CD14-positive monocyte (primary cell): ENCODE measurements around the gene AFG3L2. TPM values are rescaled to one million over a fixed set of nuclear protein-coding genes. Genes with fewer than 3 reads are reported as not detected.

ENCODE experiments used
- DNase-seq, 3 donors: peaks; one replicate each; pipeline ENCODE4 v3.0.0-alpha.2; 2011 to 2022
- H2AFZ ChIP-seq: 2 replicates; pipeline ENCODE4 v1.6.0; 2012; ENCODE audit warnings: mild to moderate bottlenecking, low read depth, low read length, inconsistent platforms; ENCODE audit not compliant: insufficient read depth, poor library complexity, severe bottlenecking
- H3K27ac ChIP-seq, 2 donors: 1 replicate in 1 of 2; 2 replicates in 1 of 2; pipeline ENCODE4 v1.5.1; 2012 to 2013; ENCODE audit warnings: low read length in 2 of 2, control low read depth in 1 of 2, inconsistent platforms in 1 of 2, low read depth in 1 of 2, mild to moderate bottlenecking in 1 of 2
- H3K27me3 ChIP-seq, 2 donors: one replicate each; pipeline versions ENCODE4 v1.6.0 to v1.6.1; 2011 to 2013; ENCODE audit warnings: low read length in 2 of 2; ENCODE audit not compliant: control insufficient read depth in 2 of 2, insufficient read depth in 2 of 2
- H3K36me3 ChIP-seq, 2 donors: replicated peaks in 1 of 2; 1 replicate in 1 of 2; 2 replicates in 1 of 2; pipeline versions ENCODE4 v1.5.1 to v1.6.1; 2012 to 2013; ENCODE audit warnings: low read length in 2 of 2, control low read depth in 1 of 2, inconsistent platforms in 1 of 2, mild to moderate bottlenecking in 1 of 2; ENCODE audit not compliant: insufficient read depth in 2 of 2, control insufficient read depth in 1 of 2
- H3K4me1 ChIP-seq, 2 donors: 1 replicate in 1 of 2; 2 replicates in 1 of 2; pipeline versions ENCODE4 v1.5.1 to v1.6.1; 2012 to 2013; ENCODE audit warnings: low read length in 2 of 2, control low read depth in 1 of 2, inconsistent platforms in 1 of 2, mild to moderate bottlenecking in 1 of 2, moderate library complexity in 1 of 2; ENCODE audit not compliant: insufficient read depth in 2 of 2, control insufficient read depth in 1 of 2
- H3K4me2 ChIP-seq: replicated peaks from 2 replicates; pipeline ENCODE3; 2012; ENCODE audit warnings: low read length, moderate library complexity, mild to moderate bottlenecking; ENCODE audit not compliant: poor library complexity, severe bottlenecking; ENCODE audit errors: extremely low read depth
- H3K4me3 ChIP-seq, 3 experiments: fragments of 200-600 bp in 1 of 3; sonication (generic) in 1 of 3; replicated peaks in 1 of 3; 1 replicate in 2 of 3; 2 replicates in 1 of 3; pipeline ENCODE4 v1.5.1; 2011 to 2013; ENCODE audit warnings: low read length in 3 of 3, mild to moderate bottlenecking in 3 of 3, control low read depth in 2 of 3, low read depth in 2 of 3, inconsistent platforms in 1 of 3, moderate library complexity in 1 of 3
- H3K79me2 ChIP-seq: 2 replicates; pipeline ENCODE4 v1.6.0; 2012; ENCODE audit warnings: mild to moderate bottlenecking, control low read depth, inconsistent platforms, low read length, moderate library complexity; ENCODE audit not compliant: insufficient read depth
- H3K9ac ChIP-seq: 2 replicates; pipeline ENCODE4 v1.6.0; 2017; ENCODE audit warnings: low read length, mild to moderate bottlenecking; ENCODE audit not compliant: insufficient read depth, poor library complexity, severe bottlenecking
- H3K9me3 ChIP-seq, 2 donors: replicated peaks in 1 of 2; 1 replicate in 1 of 2; 2 replicates in 1 of 2; pipeline versions ENCODE4 v1.5.1 to v1.6.1; 2012 to 2013; ENCODE audit warnings: low read length in 2 of 2, control low read depth in 1 of 2; ENCODE audit not compliant: control insufficient read depth in 1 of 2, insufficient read depth in 1 of 2
- H4K20me1 ChIP-seq: 2 replicates; pipeline ENCODE4 v1.6.0; 2012; ENCODE audit warnings: mild to moderate bottlenecking, low read length, control low read depth, moderate library complexity; ENCODE audit not compliant: insufficient read depth
- H3K27ac Mint-ChIP-seq, 7 donors: one replicate each; pipeline ENCODE4 v1.8.0; 2020; ENCODE audit warnings: mild to moderate bottlenecking in 7 of 7, mixed read lengths in 7 of 7, moderate library complexity in 6 of 7, inconsistent platforms in 2 of 7
- H3K27me3 Mint-ChIP-seq, 3 donors: one replicate each; pipeline ENCODE4 v1.8.0; 2021 to 2022; ENCODE audit warnings: low read depth in 3 of 3, mild to moderate bottlenecking in 3 of 3, mixed read lengths in 3 of 3, moderate library complexity in 3 of 3, inconsistent platforms in 1 of 3
- H3K36me3 Mint-ChIP-seq, 2 donors: one replicate each; pipeline ENCODE4 v1.8.0; 2020; ENCODE audit warnings: mixed read lengths in 2 of 2, inconsistent platforms in 1 of 2, mild to moderate bottlenecking in 1 of 2
- H3K4me1 Mint-ChIP-seq: one replicate; pipeline ENCODE4 v1.8.0; 2020; ENCODE audit warnings: mild to moderate bottlenecking, mixed read lengths
- H3K4me3 Mint-ChIP-seq, 2 donors: one replicate each; pipeline ENCODE4 v1.8.0; 2020; ENCODE audit warnings: mild to moderate bottlenecking in 2 of 2, mixed read lengths in 2 of 2, moderate library complexity in 1 of 2
- H3K9me3 Mint-ChIP-seq, 7 donors: one replicate each; pipeline ENCODE4 v1.8.0; 2020 to 2022; ENCODE audit warnings: mixed read lengths in 7 of 7, mild to moderate bottlenecking in 6 of 7, moderate library complexity in 6 of 7, inconsistent platforms in 2 of 7
- WGBS: methylation state at CpG from one replicate; pipeline ENCODE4 v1.1.5; 2013; ENCODE audit warnings: missing lambda C conversion rate; ENCODE audit not compliant: insufficient coverage; 5-methylcytosine and 5-hydroxymethylcytosine counted together
- intact Hi-C, 2 donors: fragments of 100-400 bp; cut with micrococcal nuclease; formaldehyde crosslinking; loops; one replicate each; pipeline versions ENCODE4 v1.15.0 to v1.15.1; 2023
- polyA plus RNA-seq, 3 donors: library from polyadenylated mRNA; depleted of rRNA in 1 of 3; unstranded in 2 of 3; stranded (reverse) in 1 of 3; fragments of 300-500 nt in 2 of 3; fragments of >200 nt in 1 of 3; fragmentation: Illumina TruSeq in 2 of 3; gene quantifications; 1 replicate in 2 of 3; 2 replicates in 1 of 3; pipeline ENCODE4 v1.2.3, GENCODE V29; 2012 to 2021
- TF ChIP-seq, protein P1 (sequence below): fragments of 200-600 bp; IDR thresholded peaks from one replicate; pipeline ENCODE4 v1.8.0; 2022; ENCODE audit warnings: antibody characterized with exemption, mild to moderate bottlenecking

The AFG3L2 gene
- polyA plus RNA-seq, 3 donors = 13.9 to 15.5 (median 13.9) TPM

DNA sequence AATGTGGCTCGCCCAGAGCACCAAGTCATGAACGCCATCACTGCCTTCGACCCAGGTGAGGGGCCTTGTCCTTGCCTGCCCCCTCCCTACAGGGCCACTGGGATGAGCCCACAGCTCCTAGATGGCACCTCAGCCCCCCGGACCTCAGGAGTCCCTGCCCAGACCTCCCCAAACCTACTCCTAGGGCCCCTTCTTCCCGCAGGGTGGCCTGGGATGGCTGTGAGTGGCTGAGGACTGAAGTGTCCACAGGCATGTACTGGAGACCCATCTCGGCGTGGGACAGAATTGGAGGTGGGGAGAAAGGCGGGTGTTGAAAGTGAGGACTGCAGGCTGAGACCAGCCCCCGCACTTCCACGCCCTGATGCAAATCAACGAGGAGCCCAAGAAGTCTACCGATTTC is 71.8 kb downstream of the AFG3L2 start:
- TF ChIP-seq, protein P1, sequence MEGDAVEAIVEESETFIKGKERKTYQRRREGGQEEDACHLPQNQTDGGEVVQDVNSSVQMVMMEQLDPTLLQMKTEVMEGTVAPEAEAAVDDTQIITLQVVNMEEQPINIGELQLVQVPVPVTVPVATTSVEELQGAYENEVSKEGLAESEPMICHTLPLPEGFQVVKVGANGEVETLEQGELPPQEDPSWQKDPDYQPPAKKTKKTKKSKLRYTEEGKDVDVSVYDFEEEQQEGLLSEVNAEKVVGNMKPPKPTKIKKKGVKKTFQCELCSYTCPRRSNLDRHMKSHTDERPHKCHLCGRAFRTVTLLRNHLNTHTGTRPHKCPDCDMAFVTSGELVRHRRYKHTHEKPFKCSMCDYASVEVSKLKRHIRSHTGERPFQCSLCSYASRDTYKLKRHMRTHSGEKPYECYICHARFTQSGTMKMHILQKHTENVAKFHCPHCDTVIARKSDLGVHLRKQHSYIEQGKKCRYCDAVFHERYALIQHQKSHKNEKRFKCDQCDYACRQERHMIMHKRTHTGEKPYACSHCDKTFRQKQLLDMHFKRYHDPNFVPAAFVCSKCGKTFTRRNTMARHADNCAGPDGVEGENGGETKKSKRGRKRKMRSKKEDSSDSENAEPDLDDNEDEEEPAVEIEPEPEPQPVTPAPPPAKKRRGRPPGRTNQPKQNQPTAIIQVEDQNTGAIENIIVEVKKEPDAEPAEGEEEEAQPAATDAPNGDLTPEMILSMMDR = no peak
- Mint-ChIP-seq H3K4me1 (peaks cover 26% of the 10 kb centered on the region), H3K36me3 (peaks cover 8 to 11% of the 10 kb centered on the region in 2 donors), H3K27me3 (peaks cover 17 to 43% (median 36%) of the 10 kb centered on the region in 3 donors), H3K27ac (no peak overlapping the region), H3K4me3 (no peak overlapping the region), H3K9me3 (peaks cover 0 to 7% (median 0%) of the 10 kb centered on the region in 7 donors)
- no peak for DNase-seq
- H3K9ac ChIP-seq = no peak overlapping the region
- H3K27me3 ChIP-seq = peaks cover 0 to 33% of the 10 kb centered on the region in 2 donors
- no peak overlapping the region for H3K4me3 ChIP-seq
- no peaks in the 10 kb centered on the region for H4K20me1 ChIP-seq
- no peak overlapping the region for H2AFZ ChIP-seq
- H3K9me3 ChIP-seq = no peaks in the 10 kb centered on the region
- peaks cover 9% of the 10 kb centered on the region for H3K79me2 ChIP-seq
- H3K4me1 ChIP-seq = peaks cover 23 to 34% of the 10 kb centered on the region in 2 donors
- 98% methylated on average over 6 of the region's 12 CpGs for WGBS
- H3K36me3 ChIP-seq = no peaks in the 10 kb centered on the region
- no peak overlapping the region for H3K4me2 ChIP-seq
- intact Hi-C loops = loop anchor here (5.0 to 10.0 kb wide), 2 partner anchors 70 to 72 kb away; partner anchors contain the start of gene AFG3L2 (in 2 of the 2)
- H3K27ac ChIP-seq = no peak overlapping the region

DNA sequence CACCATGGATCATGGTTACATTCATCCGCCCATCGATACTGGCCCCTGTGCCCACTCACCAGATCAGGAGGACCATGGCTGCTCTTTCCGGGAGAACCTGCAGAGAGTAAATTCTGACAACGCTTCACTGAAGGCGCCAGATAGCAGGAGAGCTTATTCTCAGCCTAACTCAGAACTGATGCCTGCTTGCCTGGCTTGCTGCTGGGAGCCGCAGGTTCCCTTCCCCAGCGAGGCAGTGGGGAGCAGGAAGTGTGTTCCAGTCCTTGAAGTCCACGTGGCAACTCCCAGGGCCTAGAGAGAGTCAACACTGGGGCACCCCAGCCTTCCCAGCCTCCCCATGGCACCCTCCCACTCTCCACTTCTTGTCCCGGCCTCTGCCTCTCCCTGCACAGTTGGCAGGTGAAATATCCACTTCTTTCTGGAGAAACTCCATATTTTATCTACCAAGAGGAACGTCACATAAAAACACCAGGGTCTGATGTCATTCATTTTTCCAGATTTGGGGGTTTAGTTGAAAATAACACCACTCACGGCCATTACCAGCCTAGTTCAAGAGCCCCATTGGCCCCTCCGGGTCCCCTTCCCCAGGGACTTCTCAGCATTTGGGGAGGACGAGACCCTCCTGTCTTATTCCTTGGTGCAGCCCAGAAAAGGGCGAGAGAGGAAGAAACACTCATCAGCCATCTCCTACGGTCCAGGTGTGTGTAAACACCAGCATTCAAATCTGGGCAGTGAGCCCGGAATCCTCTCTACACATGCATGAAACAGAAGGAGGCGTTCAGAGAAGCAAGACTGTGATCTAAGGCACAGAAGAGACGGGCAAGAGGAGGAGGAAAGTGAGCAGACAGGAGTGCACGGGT is 72.4 kb downstream of the AFG3L2 start:
- TF ChIP-seq, protein P1 = no peak
- Mint-ChIP-seq H3K4me3 (no peak overlapping the region), H3K4me1 (peaks cover 23% of the 10 kb centered on the region), H3K27ac (no peak overlapping the region), H3K9me3 (peaks cover 0 to 7% (median 0%) of the 10 kb centered on the region in 7 donors), H3K27me3 (peaks cover 17 to 39% (median 34%) of the 10 kb centered on the region in 3 donors), H3K36me3 (peaks cover 5 to 8% of the 10 kb centered on the region in 2 donors)
- H3K9ac ChIP-seq = no peak overlapping the region
- no peak overlapping the region for H3K4me3 ChIP-seq
- peaks cover 4% of the 10 kb centered on the region for H3K79me2 ChIP-seq
- H3K27ac ChIP-seq = no peak overlapping the region
- no peaks in the 10 kb centered on the region for H4K20me1 ChIP-seq
- no peaks in the 10 kb centered on the region for H3K9me3 ChIP-seq
- intact Hi-C loops = loop anchor here (5.0 to 10.0 kb wide), 2 partner anchors 70 to 73 kb away; partner anchors contain the start of gene AFG3L2 (in 2 of the 2)
- H2AFZ ChIP-seq = no peak overlapping the region
- no peak overlapping the region for H3K4me2 ChIP-seq
- H3K27me3 ChIP-seq = peaks cover 0 to 31% of the 10 kb centered on the region in 2 donors
- 89% methylated on average over 13 of the region's 19 CpGs for WGBS
- no peaks in the 10 kb centered on the region for H3K36me3 ChIP-seq
- H3K4me1 ChIP-seq = peaks cover 20 to 31% of the 10 kb centered on the region in 2 donors
- no peak for DNase-seq
